GM20431 (cell line): ENCODE data around the gene SATB1.

Source experiments
- in situ Hi-C: fragments of 300-500 bp; cut with MseI, MboI; formaldehyde crosslinking; loops from one replicate; pipeline ENCODE4 v1.15.0; 2020; ENCODE audit warnings: low sequenced_read_pairs; ENCODE audit not compliant: unreplicated experiment

SATB1 gene

DNA sequence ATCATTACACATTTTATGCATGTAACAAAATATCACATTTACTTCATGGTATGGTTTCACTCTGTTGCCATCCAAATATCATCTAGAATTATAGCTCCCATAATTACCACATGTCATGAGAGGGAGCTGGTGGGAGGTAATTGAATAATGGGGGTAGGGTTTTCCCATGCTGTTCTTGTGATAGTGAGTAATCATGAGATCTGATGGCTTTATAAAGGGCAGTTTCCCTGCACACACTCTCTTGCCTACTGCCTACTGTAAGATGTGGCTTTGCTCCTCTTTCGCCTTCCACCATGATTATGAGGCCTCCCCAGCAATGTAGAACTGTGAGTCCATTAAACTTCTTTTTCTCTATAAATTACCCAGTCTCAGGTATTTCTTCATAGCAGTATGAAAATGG lies 123.4 kb downstream of the SATB1 start:
- in situ Hi-C loops = no loop called here

DNA sequence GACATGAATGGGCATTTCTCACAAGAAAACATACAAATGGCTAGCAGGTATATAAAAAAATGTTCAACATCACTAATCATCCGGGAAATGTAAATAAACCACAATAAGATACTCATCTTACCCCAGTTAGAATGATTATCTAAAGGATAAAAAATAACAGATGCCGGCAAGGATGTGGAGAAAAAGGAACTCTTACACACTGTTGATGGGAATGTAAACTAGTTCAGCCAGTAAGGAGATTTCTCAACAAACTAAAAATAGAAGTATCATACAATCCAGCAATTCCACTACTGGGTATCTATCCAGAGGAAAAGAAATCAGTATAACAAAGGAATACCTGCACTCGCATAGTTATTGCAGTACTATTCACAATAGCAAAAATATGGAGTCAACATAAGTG lies 124.2 kb downstream of the SATB1 start:
- in situ Hi-C loops = no loop called here

DNA sequence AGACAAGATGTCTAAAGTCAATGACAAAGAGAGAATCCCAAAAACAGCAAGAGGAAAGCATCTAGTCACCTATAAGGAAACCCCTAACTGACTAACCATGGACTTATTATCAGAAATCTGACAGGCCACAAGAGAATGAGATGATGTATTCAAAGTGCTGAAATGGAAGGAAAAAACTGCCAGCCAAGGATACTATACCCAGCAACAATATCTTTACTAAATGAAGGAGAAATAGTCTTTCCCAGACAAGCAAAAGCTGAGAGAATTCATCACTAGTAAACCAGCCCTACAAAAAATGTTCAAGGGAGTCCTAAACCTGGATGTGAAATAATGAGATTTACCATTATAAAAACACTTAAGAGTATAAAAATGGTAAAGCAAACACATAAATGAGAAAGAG lies 128.0 kb downstream of the SATB1 start:
- in situ Hi-C loops = no loop called here
